Prostate gland (tissue), 2 donors: Measurements from ENCODE around the gene CEP164. TPM values are rescaled to one million over a fixed set of nuclear protein-coding genes. Genes with fewer than 3 reads are reported as not detected.

Experiments
- DNase-seq: peaks from one replicate; pipeline ENCODE4 v3.0.0-alpha.2; 2019; ENCODE audit warnings: low spot score
- H3K27ac ChIP-seq, 2 donors: fragments of 200-600 bp; sonication (generic); 2 replicates each; pipeline ENCODE4 v1.5.1; 2017 to 2019
- H3K27me3 ChIP-seq: fragments of 200-600 bp; sonication (generic); replicated peaks from 2 replicates; pipeline ENCODE4 v1.5.1; 2019; ENCODE audit not compliant: insufficient read depth
- H3K36me3 ChIP-seq, 2 donors: fragments of 200-600 bp; sonication (generic); 1 replicate in 1 of 2; 2 replicates in 1 of 2; pipeline versions ENCODE4 v1.5.1 to v1.8.1; 2017 to 2019
- H3K4me1 ChIP-seq: fragments of 200-600 bp; sonication (generic); replicated peaks from 2 replicates; pipeline ENCODE4 v1.5.1; 2019
- H3K4me3 ChIP-seq, 2 donors: fragments of 200-600 bp; sonication (generic); 2 replicates each; pipeline ENCODE4 v1.5.1; 2017 to 2019
- H3K9me3 ChIP-seq: fragments of 200-600 bp; sonication (generic); 2 replicates; pipeline ENCODE4 v1.5.1; 2017
- CTCF ChIP-seq, 4 experiments: fragments of 200-600 bp in 2 of 4; fragments of 450-650 bp in 2 of 4; sonication (generic) in 2 of 4; IDR thresholded peaks; 1 replicate in 3 of 4; 2 replicates in 1 of 4; pipeline ENCODE4 v1.5.1; 2016 to 2019; ENCODE audit warnings: antibody characterized with exemption in 4 of 4, mild to moderate bottlenecking in 2 of 4, moderate library complexity in 2 of 4
- POLR2A ChIP-seq: fragments of 450-650 bp; IDR thresholded peaks from one replicate; pipeline ENCODE4 v1.6.1; 2016; ENCODE audit warnings: antibody characterized with exemption, mild to moderate bottlenecking
- POLR2AphosphoS5 ChIP-seq: sonication (generic); formaldehyde crosslinking; IDR thresholded peaks from one replicate; pipeline ENCODE4 v1.6.1; 2017; ENCODE audit warnings: antibody characterized with exemption
- WGBS: methylation state at CpG from one replicate; pipeline ENCODE4 v1.1.5; 2018; 5-methylcytosine and 5-hydroxymethylcytosine counted together
- intact Hi-C: fragments of 100-400 bp; cut with DNase I; formaldehyde crosslinking; loops from one replicate; pipeline ENCODE4 v1.14.2; 2022
- total RNA-seq, 2 donors: library from RNA; depleted of rRNA; stranded (reverse); fragments of >200 nt; gene quantifications; one replicate each; pipeline ENCODE4 v1.1.0, GENCODE V29; 2016

CEP164 gene
- total RNA-seq, 2 donors from 2014 or later: 27.7 to 40.6 TPM

- H3K4me3 ChIP-seq: no peak overlapping the region
- TF ChIP-seq CTCF (IDR thresholded peaks at IDR 0.05) (no peak), POLR2AphosphoS5 (no peak), POLR2A (no peak)
- intact Hi-C loops: no loop called here
- no peaks in the 10 kb centered on the region for H3K9me3 ChIP-seq
- H3K27me3 ChIP-seq: no peaks in the 10 kb centered on the region
- no peak overlapping the region for H3K27ac ChIP-seq
- WGBS: 67% methylated on average over 4 of the region's 4 CpGs
- DNase-seq: no peak
- no peaks in the 10 kb centered on the region for H3K4me1 ChIP-seq
- H3K36me3 ChIP-seq: no peaks in the 10 kb centered on the region
Observed at GRCh38 chr11:117303101-117303500, 24.6 kb upstream of the CEP164 start.

- Histone ChIP-seq H3K9me3 (no peaks in the 10 kb centered on the region), H3K4me3 (no peak overlapping the region), H3K27me3 (no peaks in the 10 kb centered on the region), H3K36me3 (no peaks in the 10 kb centered on the region), H3K4me1 (no peaks in the 10 kb centered on the region), H3K27ac (no peak overlapping the region)
- DNase-seq: no peak
- no peak for TF ChIP-seq CTCF (IDR thresholded peaks at IDR 0.05)
- 85% methylated on average over 5 of the region's 5 CpGs for WGBS
- intact Hi-C loops: no loop called here
Observed at GRCh38 chr11:117303646-117304315, 23.9 kb upstream of the CEP164 start.

GRCh38 chr11:117305145-117305544, 22.5 kb upstream of the CEP164 start:
- Histone ChIP-seq H3K4me1 (no peaks in the 10 kb centered on the region), H3K36me3 (no peaks in the 10 kb centered on the region), H3K27me3 (no peaks in the 10 kb centered on the region), H3K27ac (no peak overlapping the region), H3K4me3 (no peak overlapping the region), H3K9me3 (no peaks in the 10 kb centered on the region)
- DNase-seq: no peak
- intact Hi-C loops: no loop called here
- WGBS: 92% methylated on average over 3 of the region's 3 CpGs
- TF ChIP-seq POLR2AphosphoS5 (no peak), CTCF (IDR thresholded peaks at IDR 0.05) (no peak), POLR2A (no peak)

GRCh38 chr11:117309310-117309709, 18.3 kb upstream of the CEP164 start:
- WGBS: 96% methylated on average over 7 of the region's 7 CpGs
- no peak for DNase-seq
- Histone ChIP-seq H3K27ac (no peak overlapping the region), H3K27me3 (no peaks in the 10 kb centered on the region), H3K4me3 (no peak overlapping the region), H3K4me1 (no peaks in the 10 kb centered on the region), H3K36me3 (no peaks in the 10 kb centered on the region), H3K9me3 (no peaks in the 10 kb centered on the region)
- intact Hi-C loops: no loop called here
- no peak for TF ChIP-seq POLR2AphosphoS5
- TF ChIP-seq CTCF (IDR thresholded peaks at IDR 0.05): no peak
- no peak for TF ChIP-seq POLR2A

- H3K9me3 ChIP-seq: no peaks in the 10 kb centered on the region
- intact Hi-C loops: no loop called here
- DNase-seq: no peak
- no peak overlapping the region for H3K4me3 ChIP-seq
- no peak overlapping the region for H3K27ac ChIP-seq
- H3K36me3 ChIP-seq: no peaks in the 10 kb centered on the region
- WGBS: 77% methylated on average over 5 of the region's 5 CpGs
- H3K4me1 ChIP-seq: peaks cover 10% of the 10 kb centered on the region
- no peaks in the 10 kb centered on the region for H3K27me3 ChIP-seq
- TF ChIP-seq POLR2AphosphoS5: no peak
- TF ChIP-seq CTCF (IDR thresholded peaks at IDR 0.05): no peak
- no peak for TF ChIP-seq POLR2A
Observed at GRCh38 chr11:117313091-117313490, 14.6 kb upstream of the CEP164 start.
